ENCODE data around the gene FLRT2. TPM values are rescaled to one million over a fixed set of nuclear protein-coding genes. Genes with fewer than 3 reads are reported as not detected.

The FLRT2 gene
- total and polyA plus RNA-seq, 9 of the 15 experiments (the other 6 are each of a cell fraction or from before 2014, with no cell fraction given) = 0.02 TPM; not detected in 8

GRCh38 chr14:85701116-85701515 lies 171.2 kb downstream of the FLRT2 start (continued):
- TF ChIP-seq ZNF277 (CRISPR knock-in tag; IDR thresholded peaks at IDR 0.05; ENCODE audit: borderline replicate concordance) = no peak

DNA sequence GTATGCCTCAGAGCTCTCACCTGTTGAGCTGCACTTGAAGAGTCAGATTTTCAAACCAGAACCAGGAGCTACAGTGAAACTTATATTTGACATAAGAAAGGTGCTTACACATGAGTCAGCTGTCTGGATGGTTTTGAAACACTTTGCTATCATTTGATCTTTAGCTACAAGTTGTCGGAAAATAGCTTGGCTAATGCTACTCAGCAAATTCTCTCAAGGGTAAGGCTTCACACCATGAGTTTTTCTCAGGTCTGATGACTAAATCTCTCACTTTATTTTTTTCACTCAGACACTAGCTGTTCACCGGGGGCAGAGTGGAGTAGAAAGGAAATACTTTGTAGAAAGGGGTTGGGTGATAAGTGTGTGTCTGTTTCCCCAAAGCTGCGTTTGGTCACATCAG lies 171.8 kb downstream of the FLRT2 start:
- FAIRE-seq (no peak), DNase-seq (ENCODE audit: extremely low read depth in 1 of 4, low spot score in 3 of 4) (no peak), ATAC-seq (no peak)
- H3K9me1 ChIP-seq (ENCODE audit: control insufficient read depth, insufficient read depth, low read length) = no peaks in the 10 kb centered on the region
- H3K27me3 ChIP-seq (ENCODE audit: control insufficient read depth in 2 of 2, insufficient read depth in 2 of 2, low read length in 2 of 2) = no peaks in the 10 kb centered on the region
- intact Hi-C loops (cut with micrococcal nuclease) = no loop called here
- no peaks in the 10 kb centered on the region for H3K79me2 ChIP-seq (ENCODE audit: control insufficient read depth, insufficient read depth, low read length)
- TF ChIP-seq ZNF239 (CRISPR knock-in tag; IDR thresholded peaks at IDR 0.05) (no peak), ZNF146 (CRISPR knock-in tag; IDR thresholded peaks at IDR 0.05; ENCODE audit: unreplicated experiment) (no peak), RFX5 (IDR thresholded peaks at IDR 0.05; ENCODE audit: low read depth, low read length) (no peak), ESRRB (CRISPR knock-in tag; IDR thresholded peaks at IDR 0.05; ENCODE audit: borderline replicate concordance) (no peak)
- TF ChIP-seq, protein P1, sequence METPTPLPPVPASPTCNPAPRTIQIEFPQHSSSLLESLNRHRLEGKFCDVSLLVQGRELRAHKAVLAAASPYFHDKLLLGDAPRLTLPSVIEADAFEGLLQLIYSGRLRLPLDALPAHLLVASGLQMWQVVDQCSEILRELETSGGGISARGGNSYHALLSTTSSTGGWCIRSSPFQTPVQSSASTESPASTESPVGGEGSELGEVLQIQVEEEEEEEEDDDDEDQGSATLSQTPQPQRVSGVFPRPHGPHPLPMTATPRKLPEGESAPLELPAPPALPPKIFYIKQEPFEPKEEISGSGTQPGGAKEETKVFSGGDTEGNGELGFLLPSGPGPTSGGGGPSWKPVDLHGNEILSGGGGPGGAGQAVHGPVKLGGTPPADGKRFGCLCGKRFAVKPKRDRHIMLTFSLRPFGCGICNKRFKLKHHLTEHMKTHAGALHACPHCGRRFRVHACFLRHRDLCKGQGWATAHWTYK (CRISPR knock-in tag; IDR thresholded peaks at IDR 0.05) = no peak
- in situ Hi-C loops (cut with MboI) = no loop called here
- H3K4me2 ChIP-seq (ENCODE audit: insufficient read depth, low read length) = no peak overlapping the region
- no peak overlapping the region for H3K9ac ChIP-seq (ENCODE audit: insufficient read depth in 1 of 2, low read depth in 2 of 2, low read length in 2 of 2)
- no TSS peak for BruUV-seq (replicated peaks)
- H3K4me3 ChIP-seq = no peak overlapping the region
- no peaks in the 10 kb centered on the region for H3K9me3 ChIP-seq (replicated peaks; ENCODE audit: control insufficient read depth, insufficient read depth, low read depth, low read length)
- no peaks in the 10 kb centered on the region for H3K36me3 ChIP-seq (ENCODE audit: control insufficient read depth, insufficient read depth, low read length)
- ChIA-PET CTCF (ENCODE audit: low intra/inter-chr PET ratio) (no interaction called here), POLR2A (no interaction called here)
- no peak overlapping the region for H3K27ac ChIP-seq (ENCODE audit: extremely low read depth, low read depth, low read length)
- WGBS (ENCODE audit: insufficient coverage, low coverage, missing lambda C conversion rate) = 0% methylated on average over 2 of the region's 3 CpGs
- no peaks in the 10 kb centered on the region for H3K4me1 ChIP-seq (replicated peaks in 1 of 2; ENCODE audit: control insufficient read depth in 2 of 2, insufficient read depth in 2 of 2, low read length in 2 of 2)
- H2AFZ ChIP-seq (ENCODE audit: low read depth, low read length) = no peak overlapping the region
- H4K20me1 ChIP-seq (replicated peaks; ENCODE audit: control insufficient read depth, insufficient read depth, low read length) = no peaks in the 10 kb centered on the region

All from K562 (cell line).